Subcutaneous adipose tissue (tissue), 4 donors: Measurements from ENCODE around the gene TTC23. TPM values are rescaled to one million over a fixed set of nuclear protein-coding genes. Genes with fewer than 3 reads are reported as not detected.

Experiments used
- CTCF ChIP-seq: fragments of 450-650 bp; IDR thresholded peaks from one replicate; pipeline ENCODE4 v1.5.1; 2016; ENCODE audit warnings: low read depth, mild to moderate bottlenecking, control low read depth, antibody characterized with exemption, moderate library complexity
- total RNA-seq, 4 donors: library from RNA; depleted of rRNA; stranded (reverse); fragments of >200 nt; gene quantifications; one replicate each; pipeline ENCODE4 v1.1.0, GENCODE V29; 2016

Gene TTC23
- total RNA-seq, 4 donors from 2014 or later, result 19.6 to 24.0 (median 23.2) TPM

- TF ChIP-seq CTCF, result no peak
Measured at GRCh38 chr15:99163271-99164062, 85.9 kb downstream of the TTC23 start.

- TF ChIP-seq CTCF, result no peak
Measured at GRCh38 chr15:99158626-99159412, 90.6 kb downstream of the TTC23 start.

GRCh38 chr15:99157456-99157855, 91.9 kb downstream of the TTC23 start:
- no peak for TF ChIP-seq CTCF

GRCh38 chr15:99155961-99156443, 93.4 kb downstream of the TTC23 start:
- no peak for TF ChIP-seq CTCF

- no peak for TF ChIP-seq CTCF
Measured at GRCh38 chr15:99154271-99154670, 95.1 kb downstream of the TTC23 start.

GRCh38 chr15:99153026-99153535, 96.3 kb downstream of the TTC23 start:
- TF ChIP-seq CTCF, result no peak

- no peak for TF ChIP-seq CTCF
Measured at GRCh38 chr15:99151156-99151555, 98.2 kb downstream of the TTC23 start.
